PC-3 (cell line): ENCODE results near the gene KLK4. TPM values are rescaled to one million over a fixed set of nuclear protein-coding genes. Genes with fewer than 3 reads are reported as not detected.

Experiments used
- ATAC-seq: fragments of 200-7000 bp; cut with Tn5 transposase; 2 replicates; pipeline ENCODE4 v1.9.1; 2020; ENCODE audit warnings: mild to moderate bottlenecking, moderate library complexity
- BruUV-seq: library from RNA; stranded (reverse); fragments of 400-500 nt; replicated peaks from 2 replicates; lab custom pipeline; 2021; lab: Mats Ljungman, UMichigan
- CTCF ChIA-PET: fragments of 300-600 bp; sonication (Branson Sonifier 250); formaldehyde crosslinking; loops from one replicate; lab custom pipeline; 2022; ENCODE audit warnings: antibody characterized with exemption; lab: Charles Lee
- POLR2A ChIA-PET: fragments of 300-600 bp; sonication (Branson Sonifier 250); formaldehyde crosslinking; loops from one replicate; lab custom pipeline; 2022; ENCODE audit warnings: antibody characterized with exemption; ENCODE audit not compliant: unreplicated experiment; lab: Charles Lee
- DNase-seq: peaks from one replicate; pipeline ENCODE4 v3.0.0-alpha.2; 2015
- H2AFZ ChIP-seq: fragments of 300-600 bp; sonication (generic); 2 replicates; pipeline ENCODE4 v1.6.0; 2016; ENCODE audit warnings: antibody characterized with exemption, low read length
- H3F3A ChIP-seq: fragments of 300-600 bp; sonication (generic); one replicate; pipeline ENCODE4 v1.6.0; 2017; ENCODE audit warnings: antibody characterized with exemption, low read length, control low read depth, mild to moderate bottlenecking; ENCODE audit not compliant: unreplicated experiment
- H3K27ac ChIP-seq: fragments of 300-600 bp; sonication (generic); 2 replicates; pipeline ENCODE4 v1.5.1; 2016; ENCODE audit warnings: mild to moderate bottlenecking, low read length
- H3K27me3 ChIP-seq: fragments of 300-600 bp; sonication (generic); 2 replicates; pipeline ENCODE4 v1.6.1; 2016; ENCODE audit warnings: low read length, mixed read lengths
- H3K36me3 ChIP-seq: fragments of 300-600 bp; sonication (generic); 2 replicates; pipeline ENCODE4 v1.6.1; 2016; ENCODE audit warnings: low read depth, mixed run types, low read length, mixed read lengths
- H3K4me1 ChIP-seq: fragments of 300-600 bp; sonication (generic); 2 replicates; pipeline ENCODE4 v1.5.1; 2016; ENCODE audit warnings: low read length; ENCODE audit not compliant: insufficient read depth
- H3K4me2 ChIP-seq: fragments of 300-600 bp; sonication (generic); 2 replicates; pipeline ENCODE4 v1.6.0; 2016; ENCODE audit warnings: low read length
- H3K4me3 ChIP-seq: fragments of 300-600 bp; sonication (generic); 2 replicates; pipeline ENCODE4 v1.5.1; 2016; ENCODE audit warnings: mild to moderate bottlenecking, low read length, mixed read lengths
- H3K79me2 ChIP-seq: fragments of 300-600 bp; sonication (generic); 2 replicates; pipeline ENCODE4 v1.6.1; 2017; ENCODE audit warnings: low read length, mixed read lengths
- H3K9ac ChIP-seq: fragments of 300-600 bp; sonication (generic); 2 replicates; pipeline ENCODE4 v1.6.0; 2016; ENCODE audit warnings: mild to moderate bottlenecking, low read length
- H3K9me2 ChIP-seq: fragments of 300-600 bp; sonication (generic); replicated peaks from 2 replicates; pipeline ENCODE4 v1.6.1; 2016; ENCODE audit warnings: mixed run types, low read length, mixed read lengths
- H3K9me3 ChIP-seq: fragments of 300-600 bp; sonication (generic); 2 replicates; pipeline ENCODE4 v1.6.1; 2016; ENCODE audit warnings: low read length, mixed read lengths
- H4K20me1 ChIP-seq: fragments of 300-600 bp; sonication (generic); 2 replicates; pipeline ENCODE4 v1.6.1; 2016; ENCODE audit warnings: low read length, mixed read lengths
- CTCF ChIP-seq: fragments of 300-600 bp; sonication (generic); conservative IDR thresholded peaks from 2 replicates; pipeline ENCODE4 v1.5.1; 2017; ENCODE audit warnings: antibody characterized with exemption, low read depth, mild to moderate bottlenecking, low read length
- EZH2 ChIP-seq: fragments of 300-600 bp; sonication (generic); IDR thresholded peaks from one replicate; pipeline ENCODE4 v1.6.1; 2017; ENCODE audit warnings: antibody characterized with exemption, mild to moderate bottlenecking, low read length; ENCODE audit not compliant: unreplicated experiment
- EZH2phosphoT487 ChIP-seq: fragments of 300-600 bp; sonication (generic); IDR thresholded peaks from 2 replicates; pipeline ENCODE4 v1.6.1; 2018; ENCODE audit warnings: mild to moderate bottlenecking, antibody characterized with exemption, low read length, borderline replicate concordance
- intact Hi-C: fragments of 100-400 bp; cut with micrococcal nuclease; formaldehyde crosslinking; loops from 2 replicates; pipeline ENCODE4 v1.9.0; 2023
- total RNA-seq: library from RNA; depleted of rRNA; stranded (reverse); fragments of >200 nt; gene quantifications from 2 replicates; pipeline ENCODE4 v1.2.3, GENCODE V29; 2014

The KLK4 gene
- total RNA-seq, 1 experiment from 2014 or later = not detected

GRCh38 chr19:50906217-50906616, 5.0 kb downstream of the KLK4 start:
- peaks cover 56% of the 10 kb centered on the region for H3K27me3 ChIP-seq
- BruUV-seq = no TSS peak
- no peak overlapping the region for H2AFZ ChIP-seq
- no peaks in the 10 kb centered on the region for H3K9me3 ChIP-seq
- intact Hi-C loops = no loop called here
- ChIA-PET POLR2A (no interaction called here), CTCF (no interaction called here)
- no peak overlapping the region for H3K27ac ChIP-seq
- H3K9me2 ChIP-seq = no peaks in the 10 kb centered on the region
- DNase-seq (peak; percentile 73), ATAC-seq (peak; percentile 29; the same call in 1 of the 2 replicates)
- peak; percentile 72 for TF ChIP-seq CTCF
- TF ChIP-seq EZH2 = no peak
- TF ChIP-seq EZH2phosphoT487 = no peak
- no peaks in the 10 kb centered on the region; the same call in 1 of the 2 replicates for H3K4me1 ChIP-seq
- no peak overlapping the region for H3K9ac ChIP-seq
- H4K20me1 ChIP-seq = no peaks in the 10 kb centered on the region
- H3K4me2 ChIP-seq = no peak overlapping the region
- no peaks in the 10 kb centered on the region for H3K79me2 ChIP-seq
- H3K36me3 ChIP-seq = no peaks in the 10 kb centered on the region
- H3K4me3 ChIP-seq = no peak overlapping the region
- no peaks in the 10 kb centered on the region for H3F3A ChIP-seq

- CTCF ChIA-PET = no interaction called here
- H3K79me2 ChIP-seq = no peaks in the 10 kb centered on the region
Observed at GRCh38 chr19:50902640-50903039, 8.6 kb downstream of the KLK4 start.

More at GRCh38 chr19:50902640-50903039, 8.6 kb downstream of the KLK4 start:
- Histone ChIP-seq H3K4me1 (0 out of 2 replicates have a peak, but pooled peaks cover 2% of the 10 kb centered on the region), H3K27me3 (peaks cover 26% of the 10 kb centered on the region), H3K9ac (no peak overlapping the region), H3K4me2 (no peak overlapping the region), H4K20me1 (no peaks in the 10 kb centered on the region), H3K27ac (no peak overlapping the region), H3K9me2 (no peaks in the 10 kb centered on the region), H3K4me3 (no peak overlapping the region), H3K36me3 (no peaks in the 10 kb centered on the region), H3F3A (no peaks in the 10 kb centered on the region), H3K9me3 (no peaks in the 10 kb centered on the region), H2AFZ (no peak overlapping the region)
- POLR2A ChIA-PET = no interaction called here
- TF ChIP-seq EZH2phosphoT487 (no peak), CTCF (no peak), EZH2 (no peak)
- no peak for DNase-seq
- ATAC-seq = no peak
- no TSS peak for BruUV-seq
- intact Hi-C loops = no loop called here
